OCI-LY1 (cell line): ENCODE data around the gene PPP1R9A.

Source experiments
- H2AFZ ChIP-seq: fragments of 200-600 bp; sonication (generic), shearing (Covaris generic); 2 replicates; pipeline ENCODE4 v1.6.0; 2014; ENCODE audit warnings: antibody characterized with exemption, mild to moderate bottlenecking, low read length
- H3F3A ChIP-seq: fragments of 200-600 bp; sonication (generic), shearing (Covaris generic); 2 replicates; pipeline ENCODE4 v1.6.0; 2014; ENCODE audit warnings: mild to moderate bottlenecking, antibody characterized with exemption, low read length, moderate library complexity; ENCODE audit not compliant: insufficient read depth
- H3K27ac ChIP-seq: fragments of 200-600 bp; sonication (generic); 2 replicates; pipeline ENCODE4 v1.5.1; 2014; ENCODE audit warnings: low read length, mixed run types, mild to moderate bottlenecking, low read depth; ENCODE audit not compliant: poor library complexity, severe bottlenecking
- H3K27me3 ChIP-seq: fragments of 200-600 bp; sonication (generic); 2 replicates; pipeline ENCODE4 v1.6.0; 2014; ENCODE audit warnings: antibody characterized with exemption, mild to moderate bottlenecking, low read length, moderate library complexity; ENCODE audit not compliant: insufficient read depth
- H3K36me3 ChIP-seq: fragments of 200-600 bp; sonication (generic); 2 replicates; pipeline ENCODE4 v1.6.1; 2014; ENCODE audit warnings: mild to moderate bottlenecking, antibody characterized with exemption, low read length, moderate library complexity, mixed read lengths; ENCODE audit not compliant: insufficient read depth
- H3K4me1 ChIP-seq: fragments of 200-600 bp; sonication (generic); 2 replicates; pipeline ENCODE4 v1.5.1; 2014; ENCODE audit warnings: mild to moderate bottlenecking, low read length, moderate library complexity; ENCODE audit not compliant: insufficient read depth, severe bottlenecking
- H3K4me2 ChIP-seq: fragments of 200-600 bp; sonication (generic), shearing (Covaris generic); 2 replicates; pipeline ENCODE4 v1.6.1; 2014; ENCODE audit warnings: low read length
- H3K4me3 ChIP-seq: fragments of 200-600 bp; sonication (generic); 2 replicates; pipeline ENCODE4 v1.5.1; 2014; ENCODE audit warnings: low read length, low read depth, mild to moderate bottlenecking, mixed read lengths; ENCODE audit not compliant: poor library complexity, severe bottlenecking
- H3K79me2 ChIP-seq: fragments of 200-600 bp; shearing (Covaris generic); 2 replicates; pipeline ENCODE4 v1.6.1; 2016; ENCODE audit warnings: mixed run types, low read length, mixed read lengths; ENCODE audit not compliant: insufficient read depth
- H3K9ac ChIP-seq: fragments of 200-600 bp; sonication (generic), shearing (Covaris generic); 2 replicates; pipeline ENCODE4 v1.6.1; 2014; ENCODE audit warnings: mild to moderate bottlenecking, low read length, mixed read lengths
- H3K9me2 ChIP-seq: fragments of 200-600 bp; sonication (generic), shearing (Covaris generic); 2 replicates; pipeline ENCODE4 v1.6.1; 2014; ENCODE audit warnings: low read depth, mild to moderate bottlenecking, low read length, mixed read lengths
- H3K9me3 ChIP-seq: fragments of 200-600 bp; shearing (Covaris generic); 2 replicates; pipeline ENCODE4 v1.6.1; 2014; ENCODE audit warnings: low read length, mixed read lengths
- H4K20me1 ChIP-seq: fragments of 200-600 bp; sonication (generic), shearing (Covaris generic); 2 replicates; pipeline ENCODE4 v1.6.0; 2016; ENCODE audit warnings: mild to moderate bottlenecking, low read length; ENCODE audit not compliant: insufficient read depth
- EZH2 ChIP-seq: fragments of 200-600 bp; sonication (generic), shearing (Covaris generic); IDR thresholded peaks from 2 replicates; pipeline ENCODE4 v1.8.0; 2017; ENCODE audit warnings: borderline replicate concordance, mixed run types, mild to moderate bottlenecking, antibody characterized with exemption, low read length, moderate library complexity, mixed read lengths
- TF ChIP-seq, protein P1 (sequence below): fragments of 200-600 bp; sonication (generic), shearing (Covaris generic); IDR thresholded peaks from 2 replicates; pipeline ENCODE4 v1.5.1; 2017; ENCODE audit warnings: mild to moderate bottlenecking, antibody characterized with exemption, low read length, moderate library complexity, mixed read lengths

Gene PPP1R9A

DNA sequence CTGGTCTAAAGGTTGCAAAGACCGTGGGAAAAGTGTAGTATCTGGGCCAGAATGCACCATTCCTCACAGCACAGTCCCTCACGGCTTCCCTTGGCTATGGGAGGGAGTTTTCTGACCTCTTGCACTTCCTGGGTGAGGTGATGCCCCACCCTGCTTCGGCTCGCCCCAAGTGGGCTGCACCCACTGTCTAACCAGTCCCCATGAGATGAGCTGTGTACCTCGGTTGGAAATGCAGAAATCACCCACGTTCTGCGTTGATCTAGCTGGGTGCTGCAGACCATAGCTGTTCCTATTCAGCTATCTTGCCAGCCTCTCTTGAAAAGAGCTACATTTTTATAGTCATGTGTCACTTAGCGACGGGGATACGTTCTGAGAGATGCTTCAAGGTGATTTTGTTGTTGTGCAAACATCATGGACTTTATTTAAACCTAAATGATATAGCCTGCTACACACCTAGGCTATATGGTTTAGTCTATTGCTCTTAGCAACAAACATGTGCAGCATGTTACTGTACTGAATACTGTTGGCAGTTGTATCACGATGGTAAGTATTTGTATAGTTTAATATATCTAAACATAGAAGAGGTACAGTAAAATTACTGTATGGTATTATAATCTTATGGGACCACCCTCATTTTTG lies 120.0 kb downstream of the PPP1R9A start:
- Histone ChIP-seq H2AFZ (no peak overlapping the region), H3K79me2 (no peaks in the 10 kb centered on the region), H3K4me2 (no peak overlapping the region), H4K20me1 (no peaks in the 10 kb centered on the region), H3K9me3 (no peaks in the 10 kb centered on the region), H3K9ac (no peak overlapping the region), H3K27ac (no peak overlapping the region), H3K4me3 (no peak overlapping the region), H3K9me2 (no peaks in the 10 kb centered on the region), H3F3A (no peaks in the 10 kb centered on the region), H3K27me3 (no peaks in the 10 kb centered on the region), H3K4me1 (no peaks in the 10 kb centered on the region), H3K36me3 (no peaks in the 10 kb centered on the region)
- no peak for TF ChIP-seq EZH2
- TF ChIP-seq, protein P1, sequence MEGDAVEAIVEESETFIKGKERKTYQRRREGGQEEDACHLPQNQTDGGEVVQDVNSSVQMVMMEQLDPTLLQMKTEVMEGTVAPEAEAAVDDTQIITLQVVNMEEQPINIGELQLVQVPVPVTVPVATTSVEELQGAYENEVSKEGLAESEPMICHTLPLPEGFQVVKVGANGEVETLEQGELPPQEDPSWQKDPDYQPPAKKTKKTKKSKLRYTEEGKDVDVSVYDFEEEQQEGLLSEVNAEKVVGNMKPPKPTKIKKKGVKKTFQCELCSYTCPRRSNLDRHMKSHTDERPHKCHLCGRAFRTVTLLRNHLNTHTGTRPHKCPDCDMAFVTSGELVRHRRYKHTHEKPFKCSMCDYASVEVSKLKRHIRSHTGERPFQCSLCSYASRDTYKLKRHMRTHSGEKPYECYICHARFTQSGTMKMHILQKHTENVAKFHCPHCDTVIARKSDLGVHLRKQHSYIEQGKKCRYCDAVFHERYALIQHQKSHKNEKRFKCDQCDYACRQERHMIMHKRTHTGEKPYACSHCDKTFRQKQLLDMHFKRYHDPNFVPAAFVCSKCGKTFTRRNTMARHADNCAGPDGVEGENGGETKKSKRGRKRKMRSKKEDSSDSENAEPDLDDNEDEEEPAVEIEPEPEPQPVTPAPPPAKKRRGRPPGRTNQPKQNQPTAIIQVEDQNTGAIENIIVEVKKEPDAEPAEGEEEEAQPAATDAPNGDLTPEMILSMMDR: no peak

DNA sequence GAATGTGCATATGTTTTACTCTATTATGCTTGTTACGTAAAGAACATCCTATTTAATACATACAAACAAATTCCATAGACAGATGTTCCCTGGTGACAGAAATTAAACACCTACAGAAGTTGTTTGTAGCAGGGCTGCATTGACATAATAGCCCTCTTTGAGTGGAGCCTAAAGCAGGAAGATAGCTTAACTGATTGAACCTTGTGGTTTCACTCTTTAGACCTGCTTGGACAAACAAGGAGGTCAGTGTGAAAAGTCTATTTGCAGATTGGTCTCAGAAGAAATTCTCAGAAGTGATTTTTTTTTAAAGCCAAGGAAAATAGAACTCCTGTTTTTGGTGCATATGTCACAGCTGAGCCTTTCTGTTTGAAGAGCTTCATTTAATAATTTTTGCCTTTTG lies 121.3 kb downstream of the PPP1R9A start:
- TF ChIP-seq, protein P1: no peak
- TF ChIP-seq EZH2: no peak
- Histone ChIP-seq H3K9me2 (no peaks in the 10 kb centered on the region), H3K79me2 (no peaks in the 10 kb centered on the region), H3K9ac (no peak overlapping the region), H3K4me1 (no peaks in the 10 kb centered on the region), H3K4me3 (no peak overlapping the region), H3K36me3 (no peaks in the 10 kb centered on the region), H2AFZ (no peak overlapping the region), H3K9me3 (no peaks in the 10 kb centered on the region), H3K27me3 (no peaks in the 10 kb centered on the region), H3F3A (no peaks in the 10 kb centered on the region), H3K4me2 (no peak overlapping the region), H3K27ac (no peak overlapping the region), H4K20me1 (no peaks in the 10 kb centered on the region)

DNA sequence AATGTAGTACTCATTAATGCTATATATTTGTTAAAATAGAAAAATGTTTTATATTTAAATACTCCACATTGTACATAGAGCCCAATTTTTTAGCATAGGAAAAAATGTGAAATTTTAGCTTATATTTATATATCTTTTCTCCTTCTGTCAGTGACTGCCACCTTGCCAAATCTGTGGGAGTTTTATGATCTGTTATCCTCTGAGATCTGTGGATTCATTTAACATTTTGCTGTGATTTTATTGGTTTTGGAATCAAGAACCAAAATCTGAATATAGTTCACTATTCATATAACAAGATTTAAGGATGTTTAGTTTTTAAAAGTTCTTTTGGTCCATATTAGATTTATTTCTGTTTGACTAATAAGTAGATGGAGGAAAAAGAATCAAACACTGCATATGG lies 127.9 kb downstream of the PPP1R9A start:
- H3K36me3 ChIP-seq: no peaks in the 10 kb centered on the region
- no peaks in the 10 kb centered on the region for H4K20me1 ChIP-seq
- no peak overlapping the region for H2AFZ ChIP-seq
- no peaks in the 10 kb centered on the region for H3K4me1 ChIP-seq
- H3K9me3 ChIP-seq: no peaks in the 10 kb centered on the region
- no peak overlapping the region for H3K9ac ChIP-seq
- H3K27me3 ChIP-seq: no peaks in the 10 kb centered on the region
- H3K27ac ChIP-seq: no peak overlapping the region
- H3K9me2 ChIP-seq: no peaks in the 10 kb centered on the region
- H3F3A ChIP-seq: no peaks in the 10 kb centered on the region
- H3K4me3 ChIP-seq: no peak overlapping the region
- no peaks in the 10 kb centered on the region for H3K79me2 ChIP-seq
- H3K4me2 ChIP-seq: no peak overlapping the region
- no peak for TF ChIP-seq EZH2
- TF ChIP-seq, protein P1: no peak
